WTC11 (cell line): ENCODE results near the gene TMEM131L.
"Not testable (repeated sequence)": the region's sequence is repeated elsewhere in the genome, so short reads cannot be mapped to it uniquely, and the experiment has no call there.

Experiments
- CTCF ChIP-seq: fragments of 200-600 bp; IDR thresholded peaks from 2 replicates; pipeline ENCODE4 v1.8.0; 2022; ENCODE audit warnings: antibody characterized with exemption
- ESRRA ChIP-seq: sonication (generic); formaldehyde crosslinking; IDR thresholded peaks from 2 replicates; pipeline ENCODE4 v1.8.1; 2022; ENCODE audit warnings: mild to moderate bottlenecking, missing genetic modification reagents, borderline replicate concordance
- GABPB1 ChIP-seq: sonication (generic); formaldehyde crosslinking; IDR thresholded peaks from 2 replicates; pipeline ENCODE4 v1.8.1; 2023; ENCODE audit warnings: mild to moderate bottlenecking, missing genetic modification reagents
- RELA ChIP-seq: sonication (generic); formaldehyde crosslinking; IDR thresholded peaks from 2 replicates; pipeline ENCODE4 v1.8.1; 2022; ENCODE audit warnings: missing genetic modification reagents, mild to moderate bottlenecking, borderline replicate concordance
- TCF7 ChIP-seq: sonication (generic); formaldehyde crosslinking; IDR thresholded peaks from 2 replicates; pipeline ENCODE4 v1.8.0; 2022; ENCODE audit warnings: mild to moderate bottlenecking, low read depth, missing genetic modification reagents, moderate library complexity
- USF2 ChIP-seq: sonication (generic); formaldehyde crosslinking; IDR thresholded peaks from 2 replicates; pipeline ENCODE4 v1.8.1; 2023; ENCODE audit warnings: mild to moderate bottlenecking, missing genetic modification reagents, moderate library complexity
- ZNF121 ChIP-seq: sonication (generic); formaldehyde crosslinking; IDR thresholded peaks from 2 replicates; pipeline ENCODE4 v1.8.0; 2023; ENCODE audit warnings: missing genetic modification reagents
- TF ChIP-seq, protein P1 (sequence below): sonication (generic); formaldehyde crosslinking; IDR thresholded peaks from 2 replicates; pipeline ENCODE4 v1.8.1; 2023; ENCODE audit warnings: mild to moderate bottlenecking, moderate library complexity, missing genetic modification reagents

DNA sequence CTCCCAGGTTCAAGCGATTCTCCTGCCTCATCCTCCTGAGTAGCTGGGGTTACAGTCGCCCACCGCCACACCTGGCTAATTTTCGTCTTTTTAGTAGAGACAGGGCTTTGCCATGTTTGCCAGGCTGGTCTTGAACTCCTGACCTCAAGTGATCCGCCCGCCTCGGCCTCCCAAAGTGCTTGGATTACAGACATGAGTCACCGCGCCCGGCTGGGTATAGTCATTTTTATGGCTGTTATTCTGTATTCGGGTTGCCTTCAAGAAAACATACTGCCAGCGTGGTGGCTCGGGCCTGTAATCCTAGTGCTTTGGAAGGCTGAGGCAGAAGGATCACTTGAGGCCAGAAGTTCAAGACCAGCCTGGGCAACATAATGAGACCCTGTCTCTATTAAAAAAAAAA lies 15.0 kb upstream of the TMEM131L start:
- not testable (repeated sequence) for TF ChIP-seq CTCF; USF2 (CRISPR knock-in tag); ZNF121; RELA (CRISPR knock-in tag); TCF7 (CRISPR knock-in tag); GABPB1 (CRISPR knock-in tag); ESRRA
- TF ChIP-seq, protein P1, sequence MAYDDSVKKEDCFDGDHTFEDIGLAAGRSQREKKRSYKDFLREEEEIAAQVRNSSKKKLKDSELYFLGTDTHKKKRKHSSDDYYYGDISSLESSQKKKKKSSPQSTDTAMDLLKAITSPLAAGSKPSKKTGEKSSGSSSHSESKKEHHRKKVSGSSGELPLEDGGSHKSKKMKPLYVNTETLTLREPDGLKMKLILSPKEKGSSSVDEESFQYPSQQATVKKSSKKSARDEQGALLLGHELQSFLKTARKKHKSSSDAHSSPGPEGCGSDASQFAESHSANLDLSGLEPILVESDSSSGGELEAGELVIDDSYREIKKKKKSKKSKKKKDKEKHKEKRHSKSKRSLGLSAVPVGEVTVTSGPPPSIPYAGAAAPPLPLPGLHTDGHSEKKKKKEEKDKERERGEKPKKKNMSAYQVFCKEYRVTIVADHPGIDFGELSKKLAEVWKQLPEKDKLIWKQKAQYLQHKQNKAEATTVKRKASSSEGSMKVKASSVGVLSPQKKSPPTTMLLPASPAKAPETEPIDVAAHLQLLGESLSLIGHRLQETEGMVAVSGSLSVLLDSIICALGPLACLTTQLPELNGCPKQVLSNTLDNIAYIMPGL (CRISPR knock-in tag), result not testable (repeated sequence)
